BJ (cell line): Measurements from ENCODE around the gene MMD. TPM values are rescaled to one million over a fixed set of nuclear protein-coding genes. Genes with fewer than 3 reads are reported as not detected.
"Not testable (repeated sequence)": the region's sequence is repeated elsewhere in the genome, so short reads cannot be mapped to it uniquely, and the experiment has no call there.

Source experiments
- CTCF ChIA-PET: fragments of 350-600 bp; formaldehyde crosslinking; extraction: SDS; loops from one replicate; lab custom pipeline; 2021; ENCODE audit warnings: antibody characterized with exemption, inconsistent platforms; lab: Yijun Ruan, JAX
- POLR2A ChIA-PET: fragments of 300-600 bp; sonication (Branson Sonifier 250); formaldehyde crosslinking; extraction: SDS; loops from one replicate; lab custom pipeline; 2021; ENCODE audit warnings: antibody characterized with exemption; lab: Charles Lee
- DNase-seq: peaks from one replicate; pipeline ENCODE4 v3.0.0-alpha.2; 2011; ENCODE audit warnings: low read depth
- H3K27me3 ChIP-seq: 2 replicates; pipeline ENCODE4 v1.6.0; 2011; ENCODE audit warnings: low read length; ENCODE audit not compliant: control insufficient read depth, insufficient read depth
- H3K36me3 ChIP-seq: 2 replicates; pipeline ENCODE4 v1.5.1; 2011; ENCODE audit warnings: low read length; ENCODE audit not compliant: control insufficient read depth, insufficient read depth
- H3K4me3 ChIP-seq: 2 replicates; pipeline ENCODE4 v1.5.1; 2011; ENCODE audit warnings: low read depth, mild to moderate bottlenecking, control low read depth, low read length
- CTCF ChIP-seq: IDR thresholded peaks from 2 replicates; pipeline ENCODE4 v1.5.1; 2011; ENCODE audit warnings: low read depth, mild to moderate bottlenecking, control low read depth, inconsistent platforms, low read length, moderate library complexity; ENCODE audit not compliant: insufficient read depth
- polyA plus RNA-seq: library from polyadenylated mRNA; depleted of rRNA; stranded (reverse); fragments of >200 nt; gene quantifications from 2 replicates; pipeline ENCODE4 v1.2.3, GENCODE V29; 2011

The MMD gene
- polyA plus RNA-seq, 1 experiment = 4.5 TPM

GRCh38 chr17:55426851-55427586 is 5.4 kb upstream of the MMD start:
- CTCF ChIA-PET = no interaction called here
- POLR2A ChIA-PET = no interaction called here
- DNase-seq = no peak
- TF ChIP-seq CTCF = no peak
- peaks cover 2% of the 10 kb centered on the region; the same call in 1 of the 2 replicates for H3K27me3 ChIP-seq
- H3K4me3 ChIP-seq = no peak overlapping the region
- no peaks in the 10 kb centered on the region for H3K36me3 ChIP-seq

- H3K4me3 ChIP-seq = no peak overlapping the region
- DNase-seq = no peak
- POLR2A ChIA-PET = no interaction called here
- peaks cover 2% of the 10 kb centered on the region; the same call in 1 of the 2 replicates for H3K27me3 ChIP-seq
- CTCF ChIA-PET = interaction anchor here (0.9 kb wide), 1 partner anchor 89 kb away, joined by 3 read pairs; no protein-coding TSS in a partner anchor
- H3K36me3 ChIP-seq = no peaks in the 10 kb centered on the region
- no peak for TF ChIP-seq CTCF
Measured at GRCh38 chr17:55424893-55425540, 3.4 kb upstream of the MMD start.

- no peak for DNase-seq
- POLR2A ChIA-PET = no interaction called here
- Histone ChIP-seq H3K27me3 (peaks cover 2% of the 10 kb centered on the region; the same call in 1 of the 2 replicates), H3K36me3 (no peaks in the 10 kb centered on the region), H3K4me3 (no peak overlapping the region)
- CTCF ChIA-PET = interaction anchor here (0.7 kb wide), 1 partner anchor 31 kb away, joined by 3 read pairs; no protein-coding TSS in a partner anchor
- no peak for TF ChIP-seq CTCF
Measured at GRCh38 chr17:55423535-55423934, 1.9 kb upstream of the MMD start.

GRCh38 chr17:55422828-55423164 is 1.2 kb upstream of the MMD start:
- H3K36me3 ChIP-seq, H3K4me3 ChIP-seq, DNase-seq, H3K27me3 ChIP-seq, POLR2A ChIA-PET: not testable (repeated sequence)
- CTCF ChIA-PET = interaction anchor here (0.7 kb wide), 1 partner anchor 32 kb away, joined by 3 read pairs; no protein-coding TSS in a partner anchor

- no peak for TF ChIP-seq CTCF
- H3K27me3 ChIP-seq = peaks cover 2% of the 10 kb centered on the region; the same call in 1 of the 2 replicates
- POLR2A ChIA-PET = no interaction called here
- no peak for DNase-seq
- H3K4me3 ChIP-seq = peak overlapping the region; percentile 69
- CTCF ChIA-PET = interaction anchor here (0.6 to 1.3 kb wide), 2 partner anchors 93 to 252 kb away, joined by 4 to 5 read pairs; no protein-coding TSS in a partner anchor
- H3K36me3 ChIP-seq = no peaks in the 10 kb centered on the region
Measured at GRCh38 chr17:55420776-55421178, 858 bp downstream of the MMD start.
